AG04450 (cell line): ENCODE measurements around the gene SEMA3B. TPM values are rescaled to one million over a fixed set of nuclear protein-coding genes. Genes with fewer than 3 reads are reported as not detected.
"Not testable (repeated sequence)": the region's sequence is repeated elsewhere in the genome, so short reads cannot be mapped to it uniquely, and the experiment has no call there.

Experiments
- CTCF ChIA-PET: fragments of 300-600, 350-600 bp; formaldehyde crosslinking; extraction: SDS; loops from one replicate; lab custom pipeline; 2022; ENCODE audit warnings: antibody characterized with exemption, inconsistent platforms; lab: Charles Lee
- POLR2A ChIA-PET: fragments of 350-600 bp; formaldehyde crosslinking; extraction: SDS; loops from one replicate; lab custom pipeline; 2021; ENCODE audit warnings: antibody characterized with exemption, inconsistent platforms; lab: Yijun Ruan, JAX
- DNase-seq: peaks from one replicate; pipeline ENCODE4 v3.0.0-alpha.2; 2011; ENCODE audit warnings: low read depth, low spot score
- H3K27ac ChIP-seq: one replicate; pipeline ENCODE4 v1.5.1; 2012; ENCODE audit warnings: low read depth, low read length, control low read depth
- H3K27me3 ChIP-seq: one replicate; pipeline ENCODE4 v1.6.0; 2012; ENCODE audit warnings: low read length; ENCODE audit not compliant: control insufficient read depth, insufficient read depth
- H3K4me3 ChIP-seq: 2 replicates; pipeline ENCODE4 v1.5.1; 2011; ENCODE audit warnings: mild to moderate bottlenecking, low read depth, low read length, control low read depth
- H3K9me3 ChIP-seq: 2 replicates; pipeline ENCODE4 v1.5.1; 2012; ENCODE audit warnings: low read length; ENCODE audit not compliant: control insufficient read depth, insufficient read depth
- polyA plus RNA-seq: library from polyadenylated mRNA; depleted of rRNA; stranded (reverse); fragments of >200 nt; gene quantifications from 2 replicates; pipeline ENCODE4 v1.2.3, GENCODE V29; 2011
- TF ChIP-seq, protein P1 (sequence below): IDR thresholded peaks from 2 replicates; pipeline ENCODE4 v1.5.1; 2011; ENCODE audit warnings: low read depth, low read length, control low read depth, inconsistent platforms

The SEMA3B gene
- polyA plus RNA-seq, 1 experiment = 22.0 TPM

GRCh38 chr3:50300681-50301254 lies 31.8 kb downstream of the SEMA3B start:
- TF ChIP-seq, protein P1, sequence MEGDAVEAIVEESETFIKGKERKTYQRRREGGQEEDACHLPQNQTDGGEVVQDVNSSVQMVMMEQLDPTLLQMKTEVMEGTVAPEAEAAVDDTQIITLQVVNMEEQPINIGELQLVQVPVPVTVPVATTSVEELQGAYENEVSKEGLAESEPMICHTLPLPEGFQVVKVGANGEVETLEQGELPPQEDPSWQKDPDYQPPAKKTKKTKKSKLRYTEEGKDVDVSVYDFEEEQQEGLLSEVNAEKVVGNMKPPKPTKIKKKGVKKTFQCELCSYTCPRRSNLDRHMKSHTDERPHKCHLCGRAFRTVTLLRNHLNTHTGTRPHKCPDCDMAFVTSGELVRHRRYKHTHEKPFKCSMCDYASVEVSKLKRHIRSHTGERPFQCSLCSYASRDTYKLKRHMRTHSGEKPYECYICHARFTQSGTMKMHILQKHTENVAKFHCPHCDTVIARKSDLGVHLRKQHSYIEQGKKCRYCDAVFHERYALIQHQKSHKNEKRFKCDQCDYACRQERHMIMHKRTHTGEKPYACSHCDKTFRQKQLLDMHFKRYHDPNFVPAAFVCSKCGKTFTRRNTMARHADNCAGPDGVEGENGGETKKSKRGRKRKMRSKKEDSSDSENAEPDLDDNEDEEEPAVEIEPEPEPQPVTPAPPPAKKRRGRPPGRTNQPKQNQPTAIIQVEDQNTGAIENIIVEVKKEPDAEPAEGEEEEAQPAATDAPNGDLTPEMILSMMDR = no peak
- ChIA-PET POLR2A (no interaction called here), CTCF (interaction anchor here (1.0 kb wide), 1 partner anchor 54 kb away, joined by 3 read pairs; no protein-coding TSS in a partner anchor)
- Histone ChIP-seq H3K4me3 (no peak overlapping the region), H3K27ac (no peak overlapping the region), H3K9me3 (no peaks in the 10 kb centered on the region; the same call in 1 of the 2 replicates), H3K27me3 (no peaks in the 10 kb centered on the region)
- no peak for DNase-seq

GRCh38 chr3:50302095-50303012 lies 33.4 kb downstream of the SEMA3B start:
- Histone ChIP-seq H3K9me3 (peaks cover 9% of the 10 kb centered on the region), H3K4me3 (no peak overlapping the region), H3K27me3 (no peaks in the 10 kb centered on the region), H3K27ac (no peak overlapping the region)
- TF ChIP-seq, protein P1 = no peak
- POLR2A ChIA-PET = no interaction called here
- CTCF ChIA-PET = no interaction called here
- no peak for DNase-seq

DNA sequence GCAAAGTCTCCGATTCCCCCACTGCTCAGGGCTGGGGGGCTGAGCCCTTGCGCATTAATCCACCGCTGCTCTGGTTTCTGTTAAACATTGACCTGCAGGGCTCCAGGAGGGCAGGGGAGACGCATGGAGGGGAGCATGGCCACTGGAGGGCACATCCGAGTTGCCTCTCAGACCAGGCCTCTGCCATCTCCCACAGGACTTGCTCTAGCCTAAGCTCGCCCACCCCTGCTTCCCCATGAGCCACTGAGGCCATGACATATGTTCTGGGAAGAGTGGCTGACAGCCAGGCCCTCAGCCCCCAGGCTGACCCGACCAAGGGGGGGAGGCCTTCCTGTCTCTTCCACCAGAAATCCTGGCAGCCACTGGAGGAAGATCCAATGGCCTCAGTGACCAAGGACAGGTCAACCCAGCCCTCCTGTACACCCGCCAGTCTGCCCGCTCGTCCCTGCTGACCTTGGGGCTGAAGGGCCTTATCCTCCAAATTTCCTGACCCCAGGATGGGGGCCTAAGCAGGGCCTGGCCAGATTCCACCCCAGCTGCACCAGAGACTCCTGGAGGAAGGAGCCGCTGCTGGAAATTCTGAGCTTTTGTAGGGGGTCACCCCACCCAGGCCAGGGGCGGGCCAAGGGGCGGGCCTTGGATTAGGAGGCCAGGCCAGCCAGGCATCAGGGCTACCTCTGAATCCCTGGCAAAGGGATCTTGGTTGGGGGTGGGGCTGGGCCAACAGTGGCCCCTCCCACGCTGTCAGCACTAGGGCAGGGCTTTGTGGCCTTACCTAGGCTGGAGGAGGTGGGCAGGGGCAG lies 34.3 kb downstream of the SEMA3B start, which contains the start of gene HYAL1:
Gene HYAL1, minus strand, starts transcription at position 562 of the 803 bp plus-strand sequence. CDS start 618 bp downstream, outside the sequence.
- Histone ChIP-seq H3K4me3 (no peak within 1 kb of the TSS), H3K27ac (no peak within 1 kb of the TSS), H3K9me3 (peaks cover 17% of the 10 kb centered on the region), H3K27me3 (no peaks in the 10 kb centered on the region)
- CTCF ChIA-PET = no interaction called here
- TF ChIP-seq, protein P1 = no peak; the same call in 1 of the 2 replicates
- POLR2A ChIA-PET = no interaction called here
- DNase-seq = no peak

DNA sequence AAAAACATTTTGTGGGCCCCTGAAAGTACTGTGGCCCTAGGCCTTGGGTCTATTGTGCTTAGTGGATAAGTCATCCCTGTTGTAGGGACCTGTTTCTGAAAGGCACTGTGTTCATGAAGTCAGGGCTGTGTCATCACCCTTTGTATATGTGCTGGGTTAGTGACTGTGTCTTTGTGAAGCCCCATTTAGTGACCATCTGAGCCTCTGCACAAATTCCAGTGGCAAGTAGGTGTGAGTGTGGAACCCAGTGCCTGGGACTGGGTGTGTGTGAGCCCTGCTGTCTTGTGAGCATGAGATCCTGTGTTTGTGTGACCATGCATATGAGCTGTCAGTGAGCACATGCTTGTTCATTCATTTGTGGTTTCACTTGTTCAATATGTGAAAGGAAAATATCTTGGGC lies 35.7 kb downstream of the SEMA3B start:
- Histone ChIP-seq H3K9me3 (peaks cover 31% of the 10 kb centered on the region), H3K27me3 (no peaks in the 10 kb centered on the region), H3K4me3 (no peak overlapping the region), H3K27ac (no peak overlapping the region)
- TF ChIP-seq, protein P1 = no peak
- CTCF ChIA-PET = no interaction called here
- POLR2A ChIA-PET = no interaction called here
- no peak for DNase-seq

GRCh38 chr3:50312041-50312440 lies 43.1 kb downstream of the SEMA3B start:
- DNase-seq, H3K27me3 ChIP-seq, CTCF ChIA-PET, H3K4me3 ChIP-seq, H3K27ac ChIP-seq, POLR2A ChIA-PET: not testable (repeated sequence)
- peaks cover 26% of the 10 kb centered on the region for H3K9me3 ChIP-seq
